Measurements from ENCODE around the gene LTBP2. TPM values are rescaled to one million over a fixed set of nuclear protein-coding genes. Genes with fewer than 3 reads are reported as not detected.

Gene LTBP2
- total RNA-seq, 6 experiments from 2014 or later, result 0.46 to 3.5 (median 1.7) TPM

- no peaks in the 10 kb centered on the region for H3K36me3 ChIP-seq
- intact Hi-C loops (cut with DNase I), result no loop called here
- H3K4me3 ChIP-seq, result no peak overlapping the region
- H3K9me3 ChIP-seq, result no peaks in the 10 kb centered on the region
- TF ChIP-seq, protein P1, sequence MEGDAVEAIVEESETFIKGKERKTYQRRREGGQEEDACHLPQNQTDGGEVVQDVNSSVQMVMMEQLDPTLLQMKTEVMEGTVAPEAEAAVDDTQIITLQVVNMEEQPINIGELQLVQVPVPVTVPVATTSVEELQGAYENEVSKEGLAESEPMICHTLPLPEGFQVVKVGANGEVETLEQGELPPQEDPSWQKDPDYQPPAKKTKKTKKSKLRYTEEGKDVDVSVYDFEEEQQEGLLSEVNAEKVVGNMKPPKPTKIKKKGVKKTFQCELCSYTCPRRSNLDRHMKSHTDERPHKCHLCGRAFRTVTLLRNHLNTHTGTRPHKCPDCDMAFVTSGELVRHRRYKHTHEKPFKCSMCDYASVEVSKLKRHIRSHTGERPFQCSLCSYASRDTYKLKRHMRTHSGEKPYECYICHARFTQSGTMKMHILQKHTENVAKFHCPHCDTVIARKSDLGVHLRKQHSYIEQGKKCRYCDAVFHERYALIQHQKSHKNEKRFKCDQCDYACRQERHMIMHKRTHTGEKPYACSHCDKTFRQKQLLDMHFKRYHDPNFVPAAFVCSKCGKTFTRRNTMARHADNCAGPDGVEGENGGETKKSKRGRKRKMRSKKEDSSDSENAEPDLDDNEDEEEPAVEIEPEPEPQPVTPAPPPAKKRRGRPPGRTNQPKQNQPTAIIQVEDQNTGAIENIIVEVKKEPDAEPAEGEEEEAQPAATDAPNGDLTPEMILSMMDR (IDR thresholded peaks at IDR 0.05), result no peak
- DNase-seq (no peak), ATAC-seq (no peak)
- no peak overlapping the region for H3K27ac ChIP-seq
- no peaks in the 10 kb centered on the region for H3K27me3 ChIP-seq
- no peaks in the 10 kb centered on the region for H3K4me1 ChIP-seq
- no CpG with 5 or more reads among the region's 12 CpGs for WGBS (ENCODE audit: insufficient coverage, low coverage, low lambda C conversion rate, missing lambda C conversion rate)
Observed at GRCh38 chr14:74503938-74504335, 108.1 kb downstream of the LTBP2 start.

DNA sequence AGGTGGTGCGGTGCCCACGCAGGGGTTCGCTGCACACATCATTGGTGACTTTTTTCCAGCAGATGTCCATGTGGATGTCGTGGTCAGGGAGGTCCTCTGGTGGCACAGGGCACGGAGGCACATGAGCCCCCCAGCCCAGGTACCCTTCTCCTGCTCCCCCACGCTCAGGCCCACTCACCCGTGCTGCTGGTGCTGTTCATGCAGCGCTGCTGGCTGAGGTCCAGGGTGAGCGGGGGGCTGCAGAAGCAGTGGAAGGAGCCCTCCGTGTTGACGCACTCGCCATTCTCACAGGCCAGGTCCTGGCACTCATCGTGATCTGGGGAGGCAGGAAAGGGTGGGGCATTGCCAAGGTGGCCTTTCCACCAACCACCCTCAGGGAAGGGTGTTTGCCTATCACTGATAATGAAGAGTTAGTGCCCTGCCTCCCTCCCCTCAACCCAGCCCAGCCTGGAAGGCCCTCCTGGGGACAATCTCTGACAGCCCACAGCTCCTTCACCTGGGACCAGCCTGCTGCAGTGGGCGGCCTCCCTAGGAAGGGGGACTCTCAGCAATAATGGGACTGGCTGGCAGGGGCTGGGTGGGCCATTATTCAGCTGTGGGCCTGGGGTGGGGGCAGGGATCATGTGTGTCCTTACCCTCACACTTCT, 108.6 kb downstream of the LTBP2 start:
- TF ChIP-seq, protein P1 (IDR thresholded peaks at IDR 0.05), result no peak
- no peak for TF ChIP-seq POLR2A (IDR thresholded peaks at IDR 0.05)

GRCh38 chr14:74502236-74503019, 109.6 kb downstream of the LTBP2 start:
- intact Hi-C loops (cut with DNase I), result no loop called here
- Histone ChIP-seq H3K27me3 (no peaks in the 10 kb centered on the region), H3K27ac (no peak overlapping the region), H3K4me1 (no peaks in the 10 kb centered on the region), H3K4me3 (no peak overlapping the region), H3K9me3 (no peaks in the 10 kb centered on the region), H3K36me3 (no peaks in the 10 kb centered on the region)
- DNase-seq, result no peak
- ATAC-seq, result peak in 3 of 4 donors; percentile 7 to 52 (median 52)
- TF ChIP-seq, protein P1 (IDR thresholded peaks at IDR 0.05), result peak in 3 of 4 donors; percentile 11 to 25 (median 12)
- no peak for TF ChIP-seq POLR2A (IDR thresholded peaks at IDR 0.05)
- 68% methylated on average over 8 of the region's 21 CpGs for WGBS (ENCODE audit: insufficient coverage, low coverage, low lambda C conversion rate, missing lambda C conversion rate)

More for the DNA sequence above, 108.6 kb downstream of the LTBP2 start:
- no peaks in the 10 kb centered on the region for H3K9me3 ChIP-seq
- no peaks in the 10 kb centered on the region for H3K36me3 ChIP-seq
- DNase-seq (no peak), ATAC-seq (no peak)
- no peaks in the 10 kb centered on the region for H3K4me1 ChIP-seq
- intact Hi-C loops (cut with DNase I), result no loop called here
- H3K27ac ChIP-seq, result no peak overlapping the region
- WGBS (ENCODE audit: insufficient coverage, low coverage, low lambda C conversion rate, missing lambda C conversion rate), result no CpG with 5 or more reads among the region's 14 CpGs
- no peak overlapping the region for H3K4me3 ChIP-seq
- no peaks in the 10 kb centered on the region for H3K27me3 ChIP-seq

GRCh38 chr14:74501691-74502090, 110.3 kb downstream of the LTBP2 start:
- DNase-seq (no peak), ATAC-seq (no peak)
- H3K36me3 ChIP-seq, result no peaks in the 10 kb centered on the region
- H3K9me3 ChIP-seq, result no peaks in the 10 kb centered on the region
- 49% methylated on average over 3 of the region's 5 CpGs for WGBS (ENCODE audit: insufficient coverage, low coverage, low lambda C conversion rate, missing lambda C conversion rate)
- intact Hi-C loops (cut with DNase I), result no loop called here
- H3K27ac ChIP-seq, result no peak overlapping the region
- H3K27me3 ChIP-seq, result no peaks in the 10 kb centered on the region
- no peak for TF ChIP-seq POLR2A (IDR thresholded peaks at IDR 0.05)
- TF ChIP-seq, protein P1 (IDR thresholded peaks at IDR 0.05), result no peak
- no peaks in the 10 kb centered on the region for H3K4me1 ChIP-seq
- no peak overlapping the region for H3K4me3 ChIP-seq
